H1 (cell line): ENCODE measurements around the gene ZDHHC3. TPM values are rescaled to one million over a fixed set of nuclear protein-coding genes. Genes with fewer than 3 reads are reported as not detected.

Source experiments
- MAFK ChIP-seq: IDR thresholded peaks from 2 replicates; pipeline ENCODE4 v1.6.1; 2012; ENCODE audit warnings: low read depth, mild to moderate bottlenecking, improper control_type of control experiment, low read length
- SP2 ChIP-seq: IDR thresholded peaks from 2 replicates; pipeline ENCODE4 v1.6.1; 2012; ENCODE audit warnings: mild to moderate bottlenecking, low read length, inconsistent platforms
- TAF1 ChIP-seq: IDR thresholded peaks from 2 replicates; pipeline ENCODE4 v1.6.1; 2011; ENCODE audit warnings: mild to moderate bottlenecking, low read depth, low read length
- YY1 ChIP-seq: IDR thresholded peaks from 2 replicates; pipeline ENCODE4 v1.6.1; 2011; ENCODE audit warnings: low read depth, mild to moderate bottlenecking, low read length
- polyA plus RNA-seq, 7 experiments: library from polyadenylated mRNA; depleted of rRNA in 3 of 7; stranded (reverse) in 5 of 7; unstranded in 2 of 7; fragments of >200 nt in 5 of 7; fragments of 200-250 nt in 2 of 7; gene quantifications; 1 replicate in 5 of 7; 2 replicates in 1 of 7; 4 replicates in 1 of 7; pipeline versions ENCODE4 v1.2.1 to v1.2.3, GENCODE V29; 2011 to 2013; ENCODE audit warnings: missing spikeins in 2 of 7, mixed read lengths in 2 of 7
- total RNA-seq: library from RNA; stranded (reverse); fragmentation: NEBNext Ultra II Directional; extraction: Animal tissue kit (Norgen Biotek cat#: 25700); gene quantifications from 2 replicates; pipeline ENCODE4 v1.2.1, GENCODE V29; 2021

The ZDHHC3 gene
- total and polyA plus RNA-seq, 2 of the 8 experiments (the other 6 are each of a cell fraction or from before 2014, with no cell fraction given), result 77.4 to 88.7 TPM

DNA sequence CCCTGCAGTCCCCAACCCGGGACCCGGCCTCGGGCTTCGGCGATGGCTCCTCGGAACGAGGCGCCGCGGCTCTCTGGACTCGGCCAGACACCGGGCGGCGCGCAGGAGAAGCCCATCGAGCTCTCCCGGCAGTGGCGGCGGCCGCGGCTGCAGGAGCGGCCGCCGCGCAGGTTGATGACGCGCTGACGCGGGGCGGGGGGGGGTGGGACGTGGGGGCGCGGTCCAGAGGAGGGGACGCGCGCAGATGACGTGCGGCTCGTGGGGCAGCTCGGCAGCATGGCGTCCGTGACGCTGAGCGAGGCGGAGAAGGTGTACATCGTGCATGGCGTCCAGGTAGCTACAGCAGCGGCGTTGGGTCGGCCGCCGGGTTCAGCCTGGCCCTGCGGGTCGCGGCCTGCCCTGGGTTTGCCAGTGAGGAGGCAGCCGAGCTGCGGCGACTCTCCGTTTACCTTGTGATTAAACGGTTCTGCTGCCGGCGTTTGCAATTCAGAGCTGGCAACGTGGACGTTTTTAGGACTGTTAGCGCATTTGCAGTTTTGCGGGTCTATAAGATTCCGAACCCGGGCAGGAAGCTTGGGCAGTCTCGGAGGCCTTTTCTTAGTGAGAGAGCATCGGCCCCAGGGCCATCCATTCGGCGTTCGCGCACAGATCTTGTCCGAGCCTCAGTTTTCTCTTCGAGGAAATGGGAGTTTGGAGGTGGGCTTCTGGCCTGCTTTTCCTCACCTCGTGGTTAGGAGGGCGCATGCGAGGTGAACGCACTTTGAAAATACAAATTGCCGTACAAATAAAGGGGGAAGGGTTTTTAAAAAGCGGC is at the start of gene ZDHHC3, which contains the start of gene EXOSC7 (continued):
- TF ChIP-seq SP2 (no peak), TAF1 (peak; percentile 91), YY1 (peak; percentile 92), MAFK (no peak)
- TF ChIP-seq, all 59 proteins: peak for 18
